Right renal pelvis (tissue), 4 donors: ENCODE data around the gene ANKRD27. TPM values are rescaled to one million over a fixed set of nuclear protein-coding genes. Genes with fewer than 3 reads are reported as not detected.
"Not testable (repeated sequence)": the region's sequence is repeated elsewhere in the genome, so short reads cannot be mapped to it uniquely, and the experiment has no call there.

Experiments used
- DNase-seq, 4 donors: peaks; one replicate each; pipeline ENCODE4 v3.0.0-alpha.2; 2013; ENCODE audit warnings: low read depth in 4 of 4, low spot score in 3 of 4, missing footprints in 1 of 4
- polyA plus RNA-seq, 4 donors: library from polyadenylated mRNA; unstranded; fragments of 120-200 nt; gene quantifications; one replicate each; pipeline ENCODE4 v1.2.1, GENCODE V29; 2013; ENCODE audit not compliant: insufficient read length in 4 of 4

The ANKRD27 gene
- polyA plus RNA-seq, result 10 to 100 TPM; 19.0 to 23.5 (median 20.6) TPM

DNA sequence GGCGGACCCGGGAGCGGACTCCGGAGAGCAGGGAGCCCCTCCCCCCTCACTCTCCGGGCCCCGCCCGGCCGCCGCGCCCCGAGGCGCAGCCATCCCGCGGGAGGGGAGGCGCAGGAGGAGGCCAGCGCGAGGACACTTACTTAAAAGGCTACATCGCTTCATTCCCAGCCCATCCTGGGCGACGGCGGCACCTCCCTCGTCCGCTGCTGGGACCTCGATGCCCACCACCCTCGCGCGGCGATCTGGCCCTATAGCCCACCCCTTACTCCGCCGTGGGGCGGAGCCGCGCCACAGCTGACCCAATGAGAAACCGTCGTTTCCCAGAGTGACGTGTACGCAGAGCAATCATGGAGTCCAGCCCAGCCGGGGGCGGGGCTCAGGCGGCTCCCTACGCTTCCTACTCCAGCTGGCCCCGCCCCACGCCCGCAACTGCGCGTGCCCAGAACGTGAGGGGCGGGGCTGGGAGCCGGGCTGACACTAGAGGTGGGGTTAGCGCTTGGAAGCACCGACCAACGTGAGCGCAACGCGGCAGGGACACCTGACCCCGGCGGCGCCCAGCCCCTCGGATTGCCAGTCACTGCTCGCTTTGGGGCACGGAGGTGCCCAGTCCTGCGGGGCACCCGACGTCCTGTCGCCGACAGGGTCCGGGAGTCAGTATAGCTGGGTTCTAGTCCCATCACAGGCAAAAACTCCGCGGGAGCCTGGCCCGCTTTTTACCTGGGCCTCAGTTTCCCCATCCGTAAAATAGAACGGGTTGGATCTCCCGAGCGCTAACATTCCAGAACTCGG, at the start of gene ANKRD27:
ANKRD27 (minus strand) TSS at position 250 of the 789 bp plus-strand sequence. CDS start 16,165 bp downstream, outside the sequence.
- peak; percentile 97 to 99 (median 98) for DNase-seq

DNA sequence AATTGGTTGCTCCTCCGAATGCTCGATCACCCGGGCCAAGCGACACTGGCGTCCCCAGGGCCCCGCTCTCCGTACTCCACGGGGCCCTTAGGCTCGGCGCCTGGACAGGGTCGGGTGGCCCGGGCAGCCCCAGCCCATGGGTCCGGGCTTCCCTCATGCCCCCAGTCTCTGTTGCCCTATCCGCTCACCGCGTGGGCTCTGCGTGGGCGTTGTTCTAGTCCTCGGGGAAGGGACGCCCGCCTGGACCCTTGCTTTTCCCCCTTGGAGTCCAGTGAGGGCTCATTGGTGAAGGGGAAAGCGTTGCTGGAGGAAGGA, 45.9 kb upstream of the ANKRD27 start:
- DNase-seq, result no peak

- no peak for DNase-seq
These were observed 45.4 kb upstream of the ANKRD27 start for GRCh38 chr19:32720216-32720935.

DNA sequence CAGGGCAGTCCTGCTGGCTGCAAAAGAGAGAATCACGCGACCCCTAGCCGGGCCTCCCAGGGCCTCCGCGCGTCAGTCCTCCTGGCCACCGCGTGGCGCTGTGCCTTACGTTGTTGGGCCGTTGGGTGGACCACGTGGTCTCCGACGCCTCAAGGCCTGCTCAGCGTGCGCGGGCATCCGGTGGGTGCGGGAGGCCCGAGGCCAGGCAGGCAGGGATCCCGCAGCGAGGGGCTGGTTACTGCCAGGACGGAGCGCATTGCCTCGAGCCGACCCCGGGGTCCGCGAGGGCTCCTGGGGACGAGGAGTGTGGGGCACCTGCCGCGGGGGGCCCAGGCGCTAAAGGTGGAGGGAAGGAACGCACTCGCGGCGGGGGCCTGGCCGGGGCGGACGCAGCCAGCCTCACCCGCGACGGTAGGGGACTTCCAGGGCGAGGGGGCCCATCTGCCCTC, 44.7 kb upstream of the ANKRD27 start, which contains the start of gene TDRD12:
TDRD12 (plus strand) TSS at position 157 of the 449 bp plus-strand sequence. CDS start 306 bp downstream, outside the sequence.
- no peak for DNase-seq

DNA sequence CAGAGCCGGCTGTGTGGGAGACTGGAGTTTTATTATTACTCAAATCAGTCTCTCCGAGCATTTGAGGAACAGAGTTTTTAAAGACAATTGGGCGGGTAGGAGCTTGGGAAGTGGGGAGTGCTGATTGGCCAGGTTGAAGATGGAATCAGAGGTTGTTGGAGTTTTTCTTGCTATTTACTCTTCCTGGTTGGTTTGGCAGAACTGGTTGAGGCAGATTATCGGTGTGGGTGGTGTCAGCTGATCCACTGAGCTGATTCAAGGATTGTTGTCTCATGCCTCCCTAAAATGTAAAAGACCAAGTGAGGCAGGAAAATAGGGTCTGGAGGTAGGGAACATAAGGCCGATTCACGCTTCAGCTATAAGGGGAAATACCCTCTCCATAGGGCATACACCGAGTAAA, 43.3 kb upstream of the ANKRD27 start:
- DNase-seq, result no peak

DNA sequence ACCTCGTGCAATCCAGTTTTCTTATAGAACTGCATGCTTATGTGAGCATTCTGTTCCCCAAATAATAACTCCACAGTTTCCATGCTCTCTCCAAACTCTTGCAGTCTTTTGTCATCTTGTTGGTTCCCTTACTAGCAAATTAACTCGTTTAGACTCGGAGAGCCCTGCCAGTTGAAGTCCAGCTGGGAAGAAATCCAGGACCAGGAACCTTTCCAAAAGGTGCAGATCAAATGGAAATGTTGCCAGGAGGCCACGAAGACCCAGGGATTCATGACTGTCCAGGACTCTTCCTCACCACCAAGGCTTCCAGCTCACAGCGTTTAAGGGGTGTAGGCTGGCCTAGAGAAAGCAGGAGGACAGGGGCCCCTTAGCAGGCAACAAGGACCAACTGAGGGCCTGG, 42.5 kb upstream of the ANKRD27 start:
- no peak for DNase-seq

DNA sequence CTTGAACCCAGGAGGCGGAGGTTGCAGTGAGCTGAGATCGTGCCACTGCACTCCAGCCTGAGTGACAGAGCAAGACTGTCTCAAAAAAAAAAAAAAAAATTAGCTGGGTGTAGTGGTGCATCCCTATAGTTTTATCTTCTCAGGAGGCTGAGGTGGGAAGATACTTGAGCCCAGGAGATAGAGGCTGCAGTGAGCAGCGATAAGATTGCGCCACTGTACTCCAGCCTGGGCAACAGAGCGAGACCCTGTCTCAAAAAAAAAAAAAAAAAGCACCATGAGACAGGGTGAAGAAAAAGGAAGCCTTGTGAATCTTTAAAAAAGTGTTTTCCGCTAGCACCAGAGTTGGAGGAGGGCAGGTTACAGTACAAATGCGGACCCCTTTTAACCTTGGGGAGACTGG, 41.2 kb upstream of the ANKRD27 start:
- not testable (repeated sequence) for DNase-seq

DNA sequence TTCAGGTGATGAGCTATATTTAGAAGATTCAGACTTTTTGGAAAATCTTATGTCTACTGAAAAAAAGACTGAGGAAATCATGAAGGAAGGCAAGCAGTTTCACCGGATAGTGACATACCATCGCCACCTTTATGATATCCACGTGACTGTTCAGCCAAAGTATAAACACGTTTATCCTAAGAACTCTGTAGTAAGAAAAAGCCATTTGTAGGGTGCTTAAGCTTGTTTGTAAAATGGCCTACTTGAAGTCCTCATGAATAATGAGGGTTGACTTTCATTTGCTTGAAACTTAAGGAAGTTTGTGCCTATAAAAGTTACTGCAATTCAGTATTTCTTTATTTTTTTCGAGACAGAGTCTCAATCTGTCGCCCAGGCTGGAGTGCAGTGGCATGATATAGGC, 36.8 kb upstream of the ANKRD27 start:
- DNase-seq, result no peak

DNA sequence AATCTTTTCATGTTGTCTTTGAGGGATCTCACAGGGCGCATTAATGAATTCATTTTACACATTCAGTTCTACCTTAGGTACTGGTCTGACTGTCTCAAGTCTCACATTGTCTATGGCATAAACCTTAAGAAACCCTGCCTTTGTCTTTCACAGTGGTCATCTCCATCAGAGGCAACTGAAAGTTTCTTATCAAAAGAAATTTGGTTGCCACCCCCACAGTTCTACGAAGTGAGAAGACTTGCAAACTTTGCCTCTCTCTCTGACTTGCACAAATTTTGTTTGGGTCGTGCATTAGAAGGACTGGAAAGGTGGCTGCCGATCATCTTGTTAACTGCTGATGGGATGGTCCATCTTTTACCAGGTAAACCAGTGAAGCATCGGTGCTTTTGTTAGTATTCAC, 34.1 kb upstream of the ANKRD27 start:
- no peak for DNase-seq

DNA sequence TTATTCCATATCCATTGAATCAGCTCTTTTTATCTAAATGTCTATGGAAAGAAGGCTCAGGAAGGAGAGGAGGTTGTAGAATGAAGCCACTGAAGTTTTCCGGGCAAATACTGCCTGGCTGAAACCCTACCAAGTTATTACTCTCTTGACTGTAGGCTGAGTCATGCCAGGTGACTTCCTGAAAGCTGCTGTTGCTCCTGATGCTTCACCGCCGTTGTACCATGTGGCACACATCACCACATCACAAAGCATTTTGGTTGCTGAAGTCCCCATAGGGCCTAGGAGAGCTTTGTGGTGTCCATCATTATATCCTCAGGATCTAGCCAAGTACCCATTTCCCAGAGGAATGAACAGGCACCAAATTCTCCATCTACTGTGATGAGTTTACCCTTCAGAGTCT, 33.5 kb upstream of the ANKRD27 start:
- no peak for DNase-seq

DNA sequence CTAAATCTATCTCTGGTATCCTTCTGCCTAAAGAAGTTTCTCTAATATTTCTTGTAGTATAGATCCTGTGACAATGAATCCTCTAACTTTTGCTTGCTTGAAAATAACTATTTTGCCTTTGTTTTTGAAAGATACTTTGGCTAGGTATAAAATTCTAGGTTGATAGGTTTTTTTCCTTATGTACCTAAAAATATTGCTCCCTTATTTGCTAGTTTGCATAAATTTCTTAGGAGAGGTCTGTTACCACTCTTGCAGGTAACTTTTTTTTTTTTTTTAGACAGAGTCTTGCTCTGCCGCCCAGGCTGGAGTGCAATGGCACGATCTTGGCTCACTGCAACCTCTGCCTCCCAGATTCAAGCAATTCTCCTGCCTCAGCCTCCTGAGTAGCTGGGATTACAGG, 29.0 kb upstream of the ANKRD27 start:
- DNase-seq, result not testable (repeated sequence)

DNA sequence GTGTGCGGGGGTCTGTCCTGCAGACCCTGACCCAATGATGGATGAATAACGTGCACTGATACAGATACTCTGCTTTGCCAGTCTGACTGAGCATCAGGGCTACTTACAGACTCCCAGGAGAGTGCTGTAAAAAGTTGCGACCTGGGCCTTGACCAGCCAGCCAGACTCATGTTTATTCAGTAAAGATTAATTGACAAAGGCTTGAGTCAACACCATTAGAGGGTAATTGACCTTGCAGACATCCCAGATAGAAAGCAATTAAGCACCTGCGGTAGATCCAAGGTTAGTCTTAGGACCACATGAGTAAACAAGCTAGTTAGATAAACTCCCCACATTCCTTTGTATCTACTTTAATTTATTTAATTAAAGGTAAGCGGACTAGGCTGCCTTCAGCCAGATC, 27.0 kb upstream of the ANKRD27 start:
- DNase-seq, result no peak

DNA sequence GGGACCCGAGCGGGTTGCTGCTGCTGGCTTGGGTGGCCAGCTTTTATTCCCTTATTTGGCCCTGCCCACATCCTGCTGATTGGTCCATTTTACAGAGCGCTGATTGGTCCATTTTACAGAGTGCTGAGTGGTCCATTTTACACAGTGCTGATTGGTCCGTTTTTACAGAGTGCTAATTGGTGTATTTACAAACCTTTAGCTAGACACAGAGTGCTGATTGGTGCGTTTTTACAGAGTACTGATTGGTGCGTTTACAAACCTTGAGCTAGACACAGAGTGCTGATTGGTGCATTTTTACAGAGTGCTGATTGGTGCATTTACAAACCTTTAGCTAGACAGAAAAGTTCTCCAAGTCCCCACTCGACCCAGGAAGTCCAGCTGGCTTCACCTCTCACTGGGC, 25.1 kb upstream of the ANKRD27 start:
- not testable (repeated sequence) for DNase-seq

- DNase-seq, result not testable (repeated sequence)
These were observed 21.8 kb upstream of the ANKRD27 start for GRCh38 chr19:32696771-32697170.

DNA sequence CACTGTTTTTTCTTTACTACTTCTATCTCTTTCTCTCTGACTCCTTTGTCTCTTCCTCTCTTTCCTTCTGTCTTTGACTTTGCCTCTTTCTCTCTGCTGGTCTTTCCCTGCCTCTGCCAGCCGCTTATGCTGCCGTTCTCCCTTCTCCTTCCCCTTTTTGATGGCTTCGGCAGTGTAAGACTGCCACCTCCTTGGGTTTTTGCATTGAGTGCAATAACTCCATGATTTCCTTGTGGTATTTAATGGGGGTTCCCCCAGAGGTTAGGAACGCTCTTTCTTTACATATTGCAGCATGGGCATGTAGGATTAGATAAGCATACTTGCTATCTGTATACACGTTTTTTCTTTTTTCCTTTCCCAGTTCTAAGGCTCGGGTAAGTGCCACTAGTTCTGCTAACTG, 20.5 kb upstream of the ANKRD27 start:
- not testable (repeated sequence) for DNase-seq

- DNase-seq, result not testable (repeated sequence)
These were observed 19.9 kb upstream of the ANKRD27 start for GRCh38 chr19:32694851-32695250.

DNA sequence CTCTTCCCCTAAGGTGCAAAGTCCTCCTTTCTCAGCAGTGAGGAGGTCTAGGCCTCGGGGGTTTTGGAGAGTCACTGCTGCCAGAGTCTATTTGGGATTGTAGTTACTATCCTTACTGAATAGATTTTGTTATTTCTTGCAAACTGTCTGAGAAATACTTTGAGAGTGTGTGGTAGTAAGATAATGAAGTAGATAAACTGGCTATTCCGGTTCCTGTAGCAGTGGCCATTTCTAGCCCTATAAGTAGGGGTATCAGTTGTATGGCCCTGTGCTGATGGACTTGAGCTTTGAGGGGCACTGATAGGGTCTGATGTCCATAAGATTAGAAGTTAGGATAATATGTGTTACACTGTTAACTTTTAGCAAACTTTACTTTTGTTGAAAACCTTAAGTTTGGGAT, 19.3 kb upstream of the ANKRD27 start:
- DNase-seq, result not testable (repeated sequence)

GRCh38 chr19:32693151-32694108, 18.4 kb upstream of the ANKRD27 start:
- DNase-seq, result not testable (repeated sequence)

DNA sequence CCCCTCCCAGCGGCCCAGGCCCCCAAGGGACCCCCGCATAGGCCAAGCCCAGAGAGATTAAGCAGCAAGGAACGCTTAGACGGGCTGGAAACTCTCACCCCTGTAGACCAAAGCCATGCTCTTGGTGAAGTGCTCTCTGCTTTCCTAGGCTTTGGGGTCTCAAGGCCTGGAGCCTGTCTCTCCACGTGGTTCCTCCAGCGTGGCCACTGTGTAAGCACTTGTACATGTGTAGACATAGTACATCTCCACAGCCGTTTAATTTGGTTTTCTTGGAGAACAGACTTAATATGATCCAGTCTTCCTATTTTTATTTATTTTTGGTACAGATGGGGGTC, 17.7 kb upstream of the ANKRD27 start:
- no peak for DNase-seq

DNA sequence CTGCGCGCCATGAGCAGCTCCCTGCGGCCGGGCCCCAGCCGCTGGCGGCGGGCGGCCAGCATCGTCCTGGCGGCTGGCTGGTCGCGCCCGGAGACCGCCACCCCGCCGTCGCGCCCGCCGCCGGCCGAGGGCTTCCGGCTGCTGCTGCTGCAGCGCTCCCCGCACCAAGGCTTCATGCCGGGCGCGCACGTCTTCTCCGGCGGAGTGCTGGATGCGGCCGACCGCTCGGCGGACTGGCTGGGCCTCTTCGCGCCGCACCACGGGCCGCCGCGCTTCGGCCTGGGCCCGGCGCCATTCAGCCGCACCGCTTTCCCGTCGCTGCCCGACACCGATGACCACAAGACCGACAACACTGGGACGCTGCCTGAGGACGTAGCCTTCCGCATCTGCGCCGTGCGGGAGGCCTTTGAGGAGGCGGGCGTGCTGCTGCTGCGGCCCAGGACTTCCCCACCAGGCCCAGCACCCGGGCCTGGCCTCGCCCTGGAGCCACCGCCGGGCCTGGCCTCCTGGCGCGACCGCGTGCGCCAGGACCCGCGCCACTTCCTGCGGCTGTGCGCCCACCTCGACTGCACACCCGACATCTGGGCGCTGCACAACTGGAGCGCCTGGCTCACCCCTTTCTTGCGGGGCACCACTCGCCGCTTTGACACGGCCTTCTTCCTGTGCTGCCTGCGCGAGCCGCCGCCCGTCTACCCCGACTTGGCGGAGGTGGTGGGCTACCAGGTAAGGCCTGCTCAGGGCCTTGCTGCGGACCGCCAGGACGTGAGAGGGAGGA, 17.2 kb upstream of the ANKRD27 start:
- DNase-seq, result no peak
